ENCODE measurements around the gene GGTLC1. TPM values are rescaled to one million over a fixed set of nuclear protein-coding genes. Genes with fewer than 3 reads are reported as not detected.
"Not testable (repeated sequence)": the region's sequence is repeated elsewhere in the genome, so short reads cannot be mapped to it uniquely, and the experiment has no call there.

GGTLC1 gene
- total RNA-seq, 4 donors from 2014 or later: not detected

DNA sequence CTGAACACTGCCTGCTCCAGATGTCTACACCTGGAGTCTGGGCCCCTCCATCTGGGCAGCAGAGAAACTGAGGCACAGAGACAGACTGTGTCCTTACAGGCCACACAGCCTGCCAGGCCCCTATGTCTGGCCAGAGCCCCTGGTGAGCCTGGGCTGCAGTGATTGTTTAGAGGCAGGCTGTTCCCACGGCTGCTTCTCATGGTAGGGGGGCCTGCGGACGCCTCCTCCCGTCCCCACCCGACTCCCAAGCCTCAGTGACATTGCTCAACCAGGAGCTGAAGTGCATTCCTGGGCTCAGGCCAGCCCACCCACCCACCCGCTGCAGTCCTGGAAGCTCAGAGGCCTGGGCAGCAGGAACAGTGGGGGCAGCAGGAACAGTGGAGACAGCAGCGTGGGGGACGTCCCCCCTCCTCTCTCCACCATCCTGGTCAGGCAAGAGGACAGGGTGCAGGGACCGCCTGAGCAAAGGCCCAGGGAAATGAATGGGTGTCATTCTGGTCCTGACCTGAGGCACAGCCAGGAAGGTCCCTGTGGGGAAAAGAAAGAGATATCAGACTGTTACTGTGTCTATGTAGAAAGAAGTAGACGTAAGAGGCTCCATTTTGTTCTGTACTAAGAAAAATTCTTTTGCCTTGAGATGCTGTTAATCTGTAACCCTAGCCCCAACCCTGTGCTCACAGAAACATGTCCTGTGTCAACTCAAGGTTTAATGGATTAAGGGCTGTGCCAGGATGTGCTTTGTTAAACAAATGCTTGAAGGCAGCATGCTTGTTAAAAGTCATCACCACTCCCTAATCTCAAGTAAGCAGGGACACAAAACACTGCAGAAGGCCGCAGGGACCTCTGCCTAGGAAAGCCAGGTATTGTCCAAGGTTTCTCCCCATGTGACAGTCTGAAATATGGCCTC lies 6.2 kb downstream of the GGTLC1 start:
- WGBS: 96% methylated on average over 2 of the region's 11 CpGs
- not testable (repeated sequence) for DNase-seq (ENCODE audit: extremely low spot score); H3K27me3 ChIP-seq; H3K27ac ChIP-seq (replicated peaks in 1 of 4); H3K4me3 ChIP-seq; H3K4me1 ChIP-seq; H3K9me3 ChIP-seq; H3K36me3 ChIP-seq
- intact Hi-C loops (cut with DNase I): loop anchor here (5.0 kb wide), 1 partner anchor 45 kb away; no protein-coding TSS in a partner anchor

DNA sequence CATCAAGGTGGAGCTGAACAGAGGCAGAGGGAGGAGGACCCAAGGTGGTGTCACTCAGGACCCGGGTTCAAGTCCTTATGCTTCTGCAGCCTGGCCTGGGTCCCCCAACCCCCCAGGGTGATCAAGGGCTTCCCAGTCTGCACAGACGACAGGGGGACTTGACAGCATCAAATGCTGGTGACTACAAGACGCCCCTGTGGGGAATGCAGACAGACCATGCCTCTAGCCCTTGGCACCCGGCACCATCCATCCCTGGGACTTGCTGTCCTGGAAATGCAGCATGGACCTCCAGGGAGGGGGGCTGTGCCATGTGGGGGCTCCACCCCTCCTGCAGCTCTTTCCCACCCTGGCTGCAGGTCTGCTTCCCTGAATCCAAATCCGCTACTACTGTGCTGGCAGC lies 7.1 kb downstream of the GGTLC1 start:
- not testable (repeated sequence) for H3K27ac ChIP-seq (replicated peaks in 1 of 4); H3K9me3 ChIP-seq; H3K36me3 ChIP-seq; H3K4me1 ChIP-seq; H3K4me3 ChIP-seq; DNase-seq (ENCODE audit: extremely low spot score); H3K27me3 ChIP-seq
- WGBS: 92% methylated on average over 4 of the region's 5 CpGs
- intact Hi-C loops (cut with DNase I): loop anchor here (5.0 kb wide), 1 partner anchor 44 kb away; no protein-coding TSS in a partner anchor

DNA sequence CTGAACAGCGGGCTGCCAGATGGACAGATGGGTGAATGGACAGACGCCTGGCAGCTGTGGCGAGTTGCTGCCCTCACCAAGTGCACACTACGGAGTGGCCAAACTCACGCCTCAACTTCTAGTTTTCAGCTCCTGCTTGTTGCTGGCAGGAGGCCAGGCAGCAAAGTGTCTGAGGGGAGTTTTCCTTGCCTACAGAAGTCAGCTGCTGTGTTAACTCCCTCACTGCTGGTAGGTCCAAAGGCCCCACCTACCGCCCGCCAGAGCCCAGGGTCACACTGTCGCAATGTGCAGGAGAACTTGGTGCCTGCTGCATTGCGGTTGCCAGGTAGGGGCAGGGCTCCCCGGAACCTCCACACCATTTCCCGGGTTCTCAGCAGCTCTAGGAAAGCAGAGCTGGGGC lies 7.6 kb downstream of the GGTLC1 start:
- no CpG with 5 or more reads among the region's 11 CpGs for WGBS
- not testable (repeated sequence) for DNase-seq (ENCODE audit: extremely low spot score); H3K9me3 ChIP-seq; H3K4me1 ChIP-seq; H3K36me3 ChIP-seq; H3K4me3 ChIP-seq; H3K27me3 ChIP-seq; H3K27ac ChIP-seq (replicated peaks in 1 of 4)
- intact Hi-C loops (cut with DNase I): loop anchor here (5.0 kb wide), 1 partner anchor 44 kb away; no protein-coding TSS in a partner anchor

DNA sequence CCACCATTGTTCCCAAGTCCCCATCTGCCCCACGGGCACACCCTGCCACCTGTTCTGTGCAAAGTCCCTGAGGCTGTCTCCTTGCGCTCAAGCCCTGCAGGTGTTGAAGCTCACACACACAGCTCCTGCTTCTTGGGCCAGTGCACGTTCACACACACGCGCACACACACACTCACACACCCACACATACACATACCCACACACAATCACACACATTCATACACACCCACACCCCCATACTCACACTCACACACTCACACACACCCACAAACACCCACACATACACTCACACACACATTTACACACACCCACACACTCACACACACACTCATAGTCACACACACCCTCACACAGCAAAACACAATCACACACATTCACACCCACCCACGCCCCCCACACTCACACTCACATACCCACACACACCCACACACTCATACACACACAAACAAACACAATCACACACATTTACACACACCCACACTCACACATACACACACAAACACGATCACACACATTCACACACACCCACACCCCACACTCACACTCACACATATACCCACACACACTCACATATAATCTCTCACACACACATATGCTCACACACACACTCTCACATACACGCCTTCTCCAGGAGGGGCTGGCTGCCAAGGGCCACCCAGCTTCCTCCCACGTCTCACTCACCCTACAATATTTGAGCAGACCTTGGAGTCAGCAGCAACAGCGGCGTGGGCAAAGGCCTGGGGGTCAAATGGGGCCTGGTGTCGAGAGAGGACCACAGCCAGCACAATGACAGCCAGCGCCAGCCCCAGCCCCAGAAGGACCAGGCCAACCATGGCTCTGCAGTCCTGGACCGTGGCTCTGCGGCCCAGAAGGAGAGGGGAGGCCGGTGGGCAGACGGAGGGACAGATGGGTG lies 8.4 kb downstream of the GGTLC1 start:
- H3K27ac ChIP-seq (replicated peaks in 1 of 4); DNase-seq (ENCODE audit: extremely low spot score); H3K36me3 ChIP-seq; H3K4me3 ChIP-seq; H3K4me1 ChIP-seq; H3K9me3 ChIP-seq; H3K27me3 ChIP-seq: not testable (repeated sequence)
- intact Hi-C loops (cut with DNase I): loop anchor here (5.0 kb wide), 1 partner anchor 43 kb away; no protein-coding TSS in a partner anchor
- WGBS: 87% methylated on average over 12 of the region's 17 CpGs

DNA sequence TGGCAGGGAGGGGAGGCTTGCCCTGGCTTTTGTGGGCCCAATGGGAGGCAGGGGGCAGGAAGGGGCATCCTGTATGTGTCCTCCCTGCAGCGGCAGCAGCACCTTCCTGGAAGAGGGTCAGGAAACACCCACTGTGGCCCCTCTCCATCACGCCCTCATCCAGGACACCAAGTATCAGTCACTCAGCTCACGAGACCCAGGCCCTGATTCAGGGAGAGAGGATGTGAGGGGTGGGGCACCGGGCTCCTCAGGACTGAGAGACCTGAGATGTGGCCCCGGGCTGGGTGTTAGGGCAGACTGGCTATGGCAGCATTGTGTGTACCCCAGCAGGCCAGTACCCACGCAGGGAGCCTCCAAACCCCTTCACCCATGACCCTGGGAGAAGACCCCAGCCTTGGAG lies 9.2 kb downstream of the GGTLC1 start:
- H3K4me3 ChIP-seq; H3K36me3 ChIP-seq; intact Hi-C loops (cut with DNase I); H3K4me1 ChIP-seq; H3K9me3 ChIP-seq; DNase-seq (ENCODE audit: extremely low spot score); H3K27ac ChIP-seq (replicated peaks in 1 of 4); H3K27me3 ChIP-seq: not testable (repeated sequence)
- no CpG with 5 or more reads among the region's 6 CpGs for WGBS

DNA sequence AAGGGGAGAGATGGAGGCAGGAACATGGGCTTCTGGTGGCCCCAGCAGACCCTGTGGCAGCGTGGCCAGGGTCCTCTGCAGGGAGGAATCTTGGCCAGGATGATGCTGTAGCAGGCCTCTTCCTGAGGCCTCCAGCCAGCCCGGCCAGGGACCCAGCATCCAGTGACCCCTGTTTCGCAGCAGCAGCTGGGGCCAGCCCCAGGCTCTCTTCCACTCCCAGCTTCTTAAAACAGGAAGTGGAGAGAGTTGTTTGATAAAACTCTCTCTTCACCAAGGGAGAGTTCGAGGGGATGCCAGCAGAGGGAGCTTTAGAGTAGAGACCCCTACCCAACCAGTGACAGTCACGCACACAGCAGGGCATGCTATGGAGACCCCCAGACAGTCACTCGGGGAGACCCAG lies 10.1 kb downstream of the GGTLC1 start:
- intact Hi-C loops (cut with DNase I): not testable (repeated sequence)
- WGBS: 56% methylated on average over 6 of the region's 6 CpGs

DNA sequence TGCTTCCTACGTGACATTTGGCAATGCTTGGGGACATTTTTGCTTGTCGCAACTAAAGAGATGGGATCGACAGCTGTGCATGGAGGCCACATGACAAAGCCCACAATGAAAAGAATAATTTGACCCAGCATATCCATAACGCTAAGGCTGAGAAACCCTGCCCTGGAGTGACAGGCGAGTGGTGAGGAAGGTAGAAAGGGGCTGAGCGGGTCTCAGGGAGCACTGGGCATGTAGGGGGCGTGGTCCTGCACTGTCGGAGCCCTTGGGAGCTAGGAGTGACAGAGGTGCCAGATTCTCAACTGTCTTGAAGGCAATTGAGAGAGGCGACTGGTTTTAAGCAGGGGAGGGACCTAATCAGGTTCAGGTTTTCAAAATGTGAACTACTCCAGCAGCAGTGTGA lies 13.6 kb downstream of the GGTLC1 start:
- no peak for TF ChIP-seq POLR2A (IDR thresholded peaks at IDR 0.05; ENCODE audit: low read depth)
- TF ChIP-seq, protein P1, sequence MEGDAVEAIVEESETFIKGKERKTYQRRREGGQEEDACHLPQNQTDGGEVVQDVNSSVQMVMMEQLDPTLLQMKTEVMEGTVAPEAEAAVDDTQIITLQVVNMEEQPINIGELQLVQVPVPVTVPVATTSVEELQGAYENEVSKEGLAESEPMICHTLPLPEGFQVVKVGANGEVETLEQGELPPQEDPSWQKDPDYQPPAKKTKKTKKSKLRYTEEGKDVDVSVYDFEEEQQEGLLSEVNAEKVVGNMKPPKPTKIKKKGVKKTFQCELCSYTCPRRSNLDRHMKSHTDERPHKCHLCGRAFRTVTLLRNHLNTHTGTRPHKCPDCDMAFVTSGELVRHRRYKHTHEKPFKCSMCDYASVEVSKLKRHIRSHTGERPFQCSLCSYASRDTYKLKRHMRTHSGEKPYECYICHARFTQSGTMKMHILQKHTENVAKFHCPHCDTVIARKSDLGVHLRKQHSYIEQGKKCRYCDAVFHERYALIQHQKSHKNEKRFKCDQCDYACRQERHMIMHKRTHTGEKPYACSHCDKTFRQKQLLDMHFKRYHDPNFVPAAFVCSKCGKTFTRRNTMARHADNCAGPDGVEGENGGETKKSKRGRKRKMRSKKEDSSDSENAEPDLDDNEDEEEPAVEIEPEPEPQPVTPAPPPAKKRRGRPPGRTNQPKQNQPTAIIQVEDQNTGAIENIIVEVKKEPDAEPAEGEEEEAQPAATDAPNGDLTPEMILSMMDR (IDR thresholded peaks at IDR 0.05): no peak
- no peak for TF ChIP-seq POLR2AphosphoS5 (IDR thresholded peaks at IDR 0.05)
- no peak for TF ChIP-seq EP300 (IDR thresholded peaks at IDR 0.05)
- no peaks in the 10 kb centered on the region for H3K36me3 ChIP-seq
- no peaks in the 10 kb centered on the region for H3K4me1 ChIP-seq
- H3K9me3 ChIP-seq: no peaks in the 10 kb centered on the region
- no peak overlapping the region for H3K27ac ChIP-seq (replicated peaks in 1 of 4)
- intact Hi-C loops (cut with DNase I): loop anchor here (2.0 kb wide), 1 partner anchor 18 kb away; no protein-coding TSS in a partner anchor
- DNase-seq (ENCODE audit: extremely low spot score): peak; percentile 74
- WGBS: 60% methylated on average over 9 of the region's 9 CpGs
- H3K4me3 ChIP-seq: no peak overlapping the region
- H3K27me3 ChIP-seq: no peaks in the 10 kb centered on the region

More for the DNA sequence above, 10.1 kb downstream of the GGTLC1 start:
- not testable (repeated sequence) for H3K36me3 ChIP-seq; H3K4me3 ChIP-seq; H3K4me1 ChIP-seq; H3K9me3 ChIP-seq; H3K27me3 ChIP-seq; H3K27ac ChIP-seq (replicated peaks in 1 of 4)
- peak; percentile 10 for DNase-seq (ENCODE audit: extremely low spot score)
